NB4 (cell line): Measurements from ENCODE around the gene PCDHGA7.

Source experiments
- TF ChIP-seq, protein P1 (sequence below): IDR thresholded peaks from one replicate; pipeline ENCODE4 v1.5.1; 2012; ENCODE audit warnings: low read depth, low read length
- TF ChIP-seq, protein P2 (sequence below): IDR thresholded peaks from 2 replicates; pipeline ENCODE4 v1.6.1; 2011; ENCODE audit warnings: low read depth, low read length

DNA sequence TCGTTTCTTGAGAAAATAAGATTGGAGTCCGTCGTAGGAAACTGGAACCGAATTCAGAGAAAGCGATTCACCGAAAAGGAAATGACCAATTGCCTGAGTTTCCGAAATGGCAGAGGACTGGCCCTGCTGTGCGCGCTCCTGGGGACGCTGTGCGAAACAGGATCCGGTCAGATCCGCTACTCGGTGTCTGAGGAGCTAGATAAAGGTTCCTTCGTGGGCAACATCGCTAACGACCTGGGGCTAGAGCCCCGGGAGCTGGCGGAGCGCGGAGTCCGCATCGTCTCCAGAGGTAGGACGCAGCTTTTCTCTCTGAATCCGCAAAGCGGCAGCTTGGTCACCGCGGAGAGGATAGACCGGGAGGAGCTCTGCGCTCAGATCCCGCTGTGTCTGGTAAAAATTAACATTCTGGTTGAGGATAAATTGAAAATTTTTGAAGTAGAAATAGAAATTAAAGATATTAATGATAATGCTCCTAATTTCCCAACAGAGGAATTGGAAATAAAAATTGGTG lies 38.5 kb upstream of the PCDHGA7 start:
- TF ChIP-seq, protein P1, sequence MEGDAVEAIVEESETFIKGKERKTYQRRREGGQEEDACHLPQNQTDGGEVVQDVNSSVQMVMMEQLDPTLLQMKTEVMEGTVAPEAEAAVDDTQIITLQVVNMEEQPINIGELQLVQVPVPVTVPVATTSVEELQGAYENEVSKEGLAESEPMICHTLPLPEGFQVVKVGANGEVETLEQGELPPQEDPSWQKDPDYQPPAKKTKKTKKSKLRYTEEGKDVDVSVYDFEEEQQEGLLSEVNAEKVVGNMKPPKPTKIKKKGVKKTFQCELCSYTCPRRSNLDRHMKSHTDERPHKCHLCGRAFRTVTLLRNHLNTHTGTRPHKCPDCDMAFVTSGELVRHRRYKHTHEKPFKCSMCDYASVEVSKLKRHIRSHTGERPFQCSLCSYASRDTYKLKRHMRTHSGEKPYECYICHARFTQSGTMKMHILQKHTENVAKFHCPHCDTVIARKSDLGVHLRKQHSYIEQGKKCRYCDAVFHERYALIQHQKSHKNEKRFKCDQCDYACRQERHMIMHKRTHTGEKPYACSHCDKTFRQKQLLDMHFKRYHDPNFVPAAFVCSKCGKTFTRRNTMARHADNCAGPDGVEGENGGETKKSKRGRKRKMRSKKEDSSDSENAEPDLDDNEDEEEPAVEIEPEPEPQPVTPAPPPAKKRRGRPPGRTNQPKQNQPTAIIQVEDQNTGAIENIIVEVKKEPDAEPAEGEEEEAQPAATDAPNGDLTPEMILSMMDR = no peak
- TF ChIP-seq, protein P2, sequence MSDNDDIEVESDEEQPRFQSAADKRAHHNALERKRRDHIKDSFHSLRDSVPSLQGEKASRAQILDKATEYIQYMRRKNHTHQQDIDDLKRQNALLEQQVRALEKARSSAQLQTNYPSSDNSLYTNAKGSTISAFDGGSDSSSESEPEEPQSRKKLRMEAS = no peak
